ENCODE measurements around the gene TMEM239. TPM values are rescaled to one million over a fixed set of nuclear protein-coding genes. Genes with fewer than 3 reads are reported as not detected.

The TMEM239 gene
- total RNA-seq, 1 donor from 2014 or later: not detected

Other genes starting within 250 kb of the TMEM239 start
- gene NOP56, start 163.7 kb upstream of the TMEM239 start, total RNA-seq: 256 and 292 TPM in 2 replicates
- gene IDH3B, start 152.1 kb upstream of the TMEM239 start, total RNA-seq: 68.0 and 74.8 TPM in 2 replicates
- gene EBF4, start 123.6 kb upstream of the TMEM239 start, total RNA-seq: 2.3 and 4.1 TPM in 2 replicates
- 10.6 and 10.9 TPM in 2 replicates for gene CPXM1, start 15.7 kb upstream of the TMEM239 start, total RNA-seq
- not detected in 2 replicates for gene C20orf141, start 1.4 kb upstream of the TMEM239 start, total RNA-seq
- 17.2 and 23.5 TPM in 2 replicates for gene PCED1A, start 24.3 kb downstream of the TMEM239 start, total RNA-seq
- 24.9 and 25.1 TPM in 2 replicates for gene VPS16, start 24.4 kb downstream of the TMEM239 start, total RNA-seq
- gene PTPRA, start 57.1 kb downstream of the TMEM239 start, total RNA-seq: 50.1 and 54.5 TPM in 2 replicates
- gene GNRH2, start 227.3 kb downstream of the TMEM239 start, total RNA-seq: 0.89 and 1.4 TPM in 2 replicates
- 27.3 and 29.0 TPM in 2 replicates for gene MRPS26, start 229.7 kb downstream of the TMEM239 start, total RNA-seq

Data from astrocyte (in vitro differentiated cells and primary cell).